Natural killer cell (primary cell): Measurements from ENCODE around the gene TP53I13. TPM values are rescaled to one million over a fixed set of nuclear protein-coding genes. Genes with fewer than 3 reads are reported as not detected.
A peak's percentile ranks its signal among the peaks of the same experiment; 100 is the strongest.

Experiments used
- ATAC-seq, 3 donors: fragments of 150-1000 bp in 2 of 3; fragments of 200-7000 bp in 1 of 3; cut with Tn5 transposase; 1 replicate in 1 of 3; 2 replicates in 2 of 3; pipeline ENCODE4 v1.10.0; 2021; ENCODE audit warnings: mild to moderate bottlenecking in 2 of 3, moderate library complexity in 2 of 3
- DNase-seq, 2 donors: peaks; one replicate each; pipeline versions ENCODE4 v3.0.0 to v3.0.0-alpha.2; 2013 to 2021; ENCODE audit warnings: mixed read lengths in 1 of 2
- H3K27ac ChIP-seq: one replicate; pipeline ENCODE4 v1.5.1; 2013; ENCODE audit warnings: mild to moderate bottlenecking, low read length
- H3K27me3 ChIP-seq: one replicate; pipeline ENCODE4 v1.6.1; 2013; ENCODE audit warnings: low read length; ENCODE audit not compliant: control insufficient read depth, insufficient read depth
- H3K36me3 ChIP-seq: one replicate; pipeline ENCODE4 v1.6.1; 2013; ENCODE audit warnings: low read length; ENCODE audit not compliant: control insufficient read depth, insufficient read depth
- H3K4me1 ChIP-seq: one replicate; pipeline ENCODE4 v1.6.1; 2013; ENCODE audit warnings: low read length; ENCODE audit not compliant: control insufficient read depth, insufficient read depth
- H3K4me3 ChIP-seq: one replicate; pipeline ENCODE4 v1.5.1; 2013; ENCODE audit warnings: low read length
- H3K9me3 ChIP-seq: one replicate; pipeline ENCODE4 v1.6.1; 2013; ENCODE audit warnings: low read length; ENCODE audit not compliant: control insufficient read depth, insufficient read depth
- H3K27ac Mint-ChIP-seq, 2 donors: one replicate each; pipeline ENCODE4 v1.8.0; 2022; ENCODE audit warnings: mild to moderate bottlenecking in 2 of 2, mixed read lengths in 2 of 2, moderate library complexity in 1 of 2
- H3K27me3 Mint-ChIP-seq, 2 donors: one replicate each; pipeline ENCODE4 v1.8.0; 2022; ENCODE audit warnings: low read depth in 2 of 2, mixed read lengths in 2 of 2
- H3K36me3 Mint-ChIP-seq: one replicate; pipeline ENCODE4 v1.8.0; 2022; ENCODE audit warnings: mixed read lengths
- H3K4me1 Mint-ChIP-seq, 2 donors: one replicate each; pipeline ENCODE4 v1.8.0; 2022; ENCODE audit warnings: mixed read lengths in 2 of 2
- H3K4me3 Mint-ChIP-seq: one replicate; pipeline ENCODE4 v1.8.0; 2022; ENCODE audit warnings: mild to moderate bottlenecking, moderate library complexity, mixed read lengths
- H3K9me3 Mint-ChIP-seq, 2 donors: one replicate each; pipeline ENCODE4 v1.8.0; 2022; ENCODE audit warnings: mixed read lengths in 2 of 2
- CTCF ChIP-seq: fragments of 200-600 bp; IDR thresholded peaks from one replicate; pipeline ENCODE4 v1.8.0; 2022; ENCODE audit warnings: antibody characterized with exemption
- WGBS: methylation state at CpG from one replicate; pipeline ENCODE4 v1.1.7; 2013; ENCODE audit warnings: missing lambda C conversion rate; ENCODE audit not compliant: insufficient coverage; 5-methylcytosine and 5-hydroxymethylcytosine counted together
- intact Hi-C: fragments of 100-400 bp; cut with micrococcal nuclease; formaldehyde crosslinking; loops from one replicate; pipeline ENCODE4 v1.14.2; 2022
- total RNA-seq, 4 donors: library from RNA; stranded (reverse); fragments of 120-200 nt in 1 of 4; gene quantifications; one replicate each; pipeline versions ENCODE4 v1.2.3 to v1.2.4, GENCODE V29; 2013 to 2022

Gene TP53I13
- total RNA-seq, 3 donors from 2014 or later (not counting 1 experiment from before 2014, with no cell fraction given): 122 to 148 (median 148) TPM

- Mint-ChIP-seq H3K27me3 (no peaks in the 10 kb centered on the region), H3K27ac (no peak overlapping the region), H3K4me1 (peaks cover 22 to 30% of the 10 kb centered on the region in 2 donors), H3K9me3 (no peaks in the 10 kb centered on the region), H3K36me3 (no peaks in the 10 kb centered on the region), H3K4me3 (peak overlapping the region; percentile 17)
- H3K9me3 ChIP-seq: no peaks in the 10 kb centered on the region
- H3K27me3 ChIP-seq: no peaks in the 10 kb centered on the region
- no peak for TF ChIP-seq CTCF
- no peak overlapping the region for H3K27ac ChIP-seq
- H3K4me1 ChIP-seq: peaks cover 25% of the 10 kb centered on the region
- peak in 1 of 2 donors; percentile 12 for DNase-seq
- no peak overlapping the region for H3K4me3 ChIP-seq
- H3K36me3 ChIP-seq: peaks cover 25% of the 10 kb centered on the region
- WGBS: 96% methylated on average over 6 of the region's 6 CpGs
- no peak for ATAC-seq
- intact Hi-C loops: no loop called here
Observed at GRCh38 chr17:29571486-29571882, 3.0 kb downstream of the TP53I13 start.

GRCh38 chr17:29571883-29572681, 3.6 kb downstream of the TP53I13 start:
- Mint-ChIP-seq H3K27ac (no peak overlapping the region), H3K4me1 (peaks cover 22 to 30% of the 10 kb centered on the region in 2 donors), H3K4me3 (peak overlapping the region; percentile 17), H3K36me3 (no peaks in the 10 kb centered on the region), H3K27me3 (no peaks in the 10 kb centered on the region), H3K9me3 (no peaks in the 10 kb centered on the region)
- Histone ChIP-seq H3K4me1 (peaks cover 25% of the 10 kb centered on the region), H3K36me3 (peaks cover 31% of the 10 kb centered on the region), H3K4me3 (no peak overlapping the region), H3K27ac (no peak overlapping the region), H3K27me3 (no peaks in the 10 kb centered on the region), H3K9me3 (no peaks in the 10 kb centered on the region)
- ATAC-seq (peak in 1 of 3 donors; percentile 6), DNase-seq (peak in 1 of 2 donors; percentile 16)
- TF ChIP-seq CTCF: no peak
- WGBS: 79% methylated on average over 30 of the region's 30 CpGs
- intact Hi-C loops: no loop called here

- Mint-ChIP-seq H3K27me3 (no peaks in the 10 kb centered on the region), H3K27ac (peak overlapping the region; percentile 48), H3K9me3 (no peaks in the 10 kb centered on the region), H3K4me1 (peaks cover 17 to 24% of the 10 kb centered on the region in 2 donors), H3K4me3 (peak overlapping the region; percentile 59), H3K36me3 (no peaks in the 10 kb centered on the region)
- peaks cover 25% of the 10 kb centered on the region for H3K4me1 ChIP-seq
- DNase-seq: peak; percentile 63 to 82
- WGBS: 50% methylated on average over 62 of the region's 62 CpGs
- no peaks in the 10 kb centered on the region for H3K9me3 ChIP-seq
- ATAC-seq: peak; percentile 59 to 72 (median 69)
- H3K4me3 ChIP-seq: no peak overlapping the region
- intact Hi-C loops: no loop called here
- H3K27me3 ChIP-seq: no peaks in the 10 kb centered on the region
- peaks cover 39% of the 10 kb centered on the region for H3K36me3 ChIP-seq
- H3K27ac ChIP-seq: no peak overlapping the region
- peak; percentile 54 for TF ChIP-seq CTCF
Observed at GRCh38 chr17:29572691-29573557, 4.4 kb downstream of the TP53I13 start.
